Gastroesophageal sphincter (tissue), 3 donors: ENCODE measurements around the gene NCKAP5.

Source experiments
- EP300 ChIP-seq: sonication (generic); formaldehyde crosslinking; IDR thresholded peaks from one replicate; pipeline ENCODE4 v1.6.1; 2017; ENCODE audit warnings: antibody characterized with exemption, mild to moderate bottlenecking
- POLR2A ChIP-seq, 2 donors: fragments of 450-650 bp; IDR thresholded peaks; one replicate each; pipeline ENCODE4 v1.6.1; 2017; ENCODE audit warnings: antibody characterized with exemption in 2 of 2, mild to moderate bottlenecking in 2 of 2, moderate library complexity in 1 of 2
- POLR2AphosphoS5 ChIP-seq: sonication (generic); formaldehyde crosslinking; IDR thresholded peaks from one replicate; pipeline ENCODE4 v1.6.1; 2017; ENCODE audit warnings: antibody characterized with exemption
- TF ChIP-seq, protein P1 (sequence below), 4 experiments: fragments of 200-600 bp in 2 of 4; fragments of 450-650 bp in 2 of 4; sonication (generic) in 1 of 4; IDR thresholded peaks; one replicate each; pipeline ENCODE4 v1.5.1; 2017 to 2019; ENCODE audit warnings: antibody characterized with exemption in 4 of 4, mild to moderate bottlenecking in 2 of 4, moderate library complexity in 2 of 4

DNA sequence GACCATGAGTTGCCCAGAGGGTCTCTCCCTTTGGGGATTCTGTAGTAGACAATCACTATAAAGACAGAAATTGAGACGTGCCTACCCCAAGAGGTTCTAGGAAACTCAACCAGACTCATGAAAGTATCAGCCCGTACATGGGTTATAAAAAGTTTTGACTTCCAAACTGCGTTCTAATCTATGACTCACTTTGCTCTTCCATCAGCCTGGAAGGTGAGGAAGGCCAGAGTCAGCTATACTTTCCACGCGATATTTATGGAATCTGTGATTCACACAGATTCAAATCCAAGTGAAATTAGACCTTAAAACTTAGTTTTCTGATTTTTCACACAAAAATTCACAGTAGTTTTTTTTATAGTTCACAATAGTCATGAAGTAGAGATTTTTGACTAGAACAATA is 890.6 kb downstream of the NCKAP5 start:
- TF ChIP-seq, protein P1, sequence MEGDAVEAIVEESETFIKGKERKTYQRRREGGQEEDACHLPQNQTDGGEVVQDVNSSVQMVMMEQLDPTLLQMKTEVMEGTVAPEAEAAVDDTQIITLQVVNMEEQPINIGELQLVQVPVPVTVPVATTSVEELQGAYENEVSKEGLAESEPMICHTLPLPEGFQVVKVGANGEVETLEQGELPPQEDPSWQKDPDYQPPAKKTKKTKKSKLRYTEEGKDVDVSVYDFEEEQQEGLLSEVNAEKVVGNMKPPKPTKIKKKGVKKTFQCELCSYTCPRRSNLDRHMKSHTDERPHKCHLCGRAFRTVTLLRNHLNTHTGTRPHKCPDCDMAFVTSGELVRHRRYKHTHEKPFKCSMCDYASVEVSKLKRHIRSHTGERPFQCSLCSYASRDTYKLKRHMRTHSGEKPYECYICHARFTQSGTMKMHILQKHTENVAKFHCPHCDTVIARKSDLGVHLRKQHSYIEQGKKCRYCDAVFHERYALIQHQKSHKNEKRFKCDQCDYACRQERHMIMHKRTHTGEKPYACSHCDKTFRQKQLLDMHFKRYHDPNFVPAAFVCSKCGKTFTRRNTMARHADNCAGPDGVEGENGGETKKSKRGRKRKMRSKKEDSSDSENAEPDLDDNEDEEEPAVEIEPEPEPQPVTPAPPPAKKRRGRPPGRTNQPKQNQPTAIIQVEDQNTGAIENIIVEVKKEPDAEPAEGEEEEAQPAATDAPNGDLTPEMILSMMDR (IDR thresholded peaks at IDR 0.05) = no peak
- TF ChIP-seq POLR2A (IDR thresholded peaks at IDR 0.05) (no peak), POLR2AphosphoS5 (no peak), EP300 (no peak)
